Activated CD4-positive, alpha-beta memory T cell treated with anti-CD3 and anti-CD28 coated beads, Interleukin-2, amount 10 ng/mL, durations not matched to agents 7 days and 5 days (primary cell): ENCODE data around the gene C2CD4A. TPM values are rescaled to one million over a fixed set of nuclear protein-coding genes. Genes with fewer than 3 reads are reported as not detected.

Experiments used
- CTCF ChIA-PET: fragments of 350-600 bp; sonication (Branson Sonifier 250); formaldehyde crosslinking; loops from one replicate; lab custom pipeline; 2021; ENCODE audit warnings: antibody characterized with exemption, inconsistent platforms; lab: Charles Lee
- POLR2A ChIA-PET: fragments of 350-600 bp; sonication (Branson Sonifier 250); formaldehyde crosslinking; loops from one replicate; lab custom pipeline; 2021; ENCODE audit warnings: antibody characterized with exemption; lab: Charles Lee
- DNase-seq: peaks from one replicate; pipeline ENCODE4 v3.0.0-alpha.2; 2020
- H3K27ac Mint-ChIP-seq: one replicate; pipeline ENCODE4 v1.8.0; 2021; ENCODE audit warnings: mild to moderate bottlenecking, mixed read lengths
- H3K27me3 Mint-ChIP-seq: one replicate; pipeline ENCODE4 v1.8.0; 2021; ENCODE audit warnings: mixed read lengths
- H3K36me3 Mint-ChIP-seq: one replicate; pipeline ENCODE4 v1.8.0; 2021; ENCODE audit warnings: low read depth, mixed read lengths
- H3K4me1 Mint-ChIP-seq: one replicate; pipeline ENCODE4 v1.8.0; 2021; ENCODE audit warnings: mixed read lengths
- H3K4me3 Mint-ChIP-seq: one replicate; pipeline ENCODE4 v1.8.0; 2021; ENCODE audit warnings: mild to moderate bottlenecking, mixed read lengths
- H3K9me3 Mint-ChIP-seq: one replicate; pipeline ENCODE4 v1.8.0; 2021; ENCODE audit warnings: mixed read lengths
- total RNA-seq, 2 experiments: library from RNA; stranded (reverse); gene quantifications; one replicate each; pipeline ENCODE4 v1.2.3, GENCODE V29; 2021

C2CD4A gene
- total RNA-seq, 2 experiments from 2014 or later, result 0.23 to 0.40 TPM

DNA sequence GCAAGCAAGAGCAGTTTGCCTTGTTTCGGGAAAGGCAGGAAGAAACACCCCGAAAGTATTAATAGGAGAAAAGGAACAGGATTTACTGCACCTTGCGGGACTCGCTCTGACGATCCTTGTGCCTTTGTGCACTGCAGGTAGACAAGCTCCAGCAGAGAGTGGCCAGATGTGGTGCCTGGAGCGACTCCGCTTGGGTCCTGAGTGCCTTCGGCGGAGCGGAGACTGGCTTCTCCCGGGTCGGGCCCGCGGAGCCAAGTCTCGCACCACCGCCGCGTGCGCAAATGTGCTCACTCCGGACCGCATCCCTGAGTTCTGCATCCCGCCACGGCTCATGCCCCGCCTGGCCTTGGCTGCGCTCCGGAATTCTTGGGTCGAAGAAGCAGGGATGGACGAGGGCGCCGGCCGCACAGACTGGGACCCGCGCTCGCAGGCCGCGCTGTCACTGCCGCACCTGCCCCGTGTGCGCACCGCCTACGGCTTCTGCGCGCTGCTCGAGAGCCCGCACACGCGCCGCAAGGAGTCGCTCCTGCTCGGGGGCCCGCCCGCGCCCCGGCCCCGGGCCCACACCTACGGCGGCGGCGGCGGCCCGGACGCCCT, 769 bp downstream of the C2CD4A start:
- CTCF ChIA-PET, result interaction anchor here (0.9 to 2.4 kb wide), 5 partner anchors 9 to 98 kb away, joined by 3 to 5 read pairs (median 5); partner anchors contain the start of gene C2CD4B
- Mint-ChIP-seq H3K27me3 (peaks cover 37% of the 10 kb centered on the region), H3K9me3 (no peaks in the 10 kb centered on the region), H3K36me3 (no peaks in the 10 kb centered on the region), H3K4me3 (peak overlapping the region; percentile 71), H3K4me1 (peaks cover 20% of the 10 kb centered on the region), H3K27ac (no peak overlapping the region)
- POLR2A ChIA-PET, result interaction anchor here (1.3 to 2.3 kb wide), 2 partner anchors 56 to 74 kb away, joined by 4 to 9 read pairs; no protein-coding TSS in a partner anchor
- no peak for DNase-seq

- peak; percentile 28 for DNase-seq
- Mint-ChIP-seq H3K4me1 (peaks cover 20% of the 10 kb centered on the region), H3K9me3 (no peaks in the 10 kb centered on the region), H3K27me3 (peaks cover 39% of the 10 kb centered on the region), H3K36me3 (no peaks in the 10 kb centered on the region), H3K27ac (peak overlapping the region; percentile 54), H3K4me3 (peak overlapping the region; percentile 75)
- ChIA-PET CTCF (interaction anchor here (0.7 to 2.4 kb wide), 4 partner anchors 8 to 58 kb away, joined by 4 to 9 read pairs (median 5); partner anchors contain the start of gene VPS13C), POLR2A (interaction anchor here (0.7 to 2.3 kb wide), 4 partner anchors 8 to 74 kb away, joined by 3 to 9 read pairs (median 4); partner anchors contain the start of gene VPS13C)
Measured at GRCh38 chr15:62068071-62068809, 1.5 kb downstream of the C2CD4A start.

- Mint-ChIP-seq H3K4me1 (peaks cover 20% of the 10 kb centered on the region), H3K4me3 (peak overlapping the region; percentile 75), H3K27me3 (peaks cover 36% of the 10 kb centered on the region), H3K27ac (peak overlapping the region; percentile 54), H3K9me3 (no peaks in the 10 kb centered on the region), H3K36me3 (no peaks in the 10 kb centered on the region)
- ChIA-PET CTCF (interaction anchor here (0.7 to 2.4 kb wide), 3 partner anchors 8 to 57 kb away, joined by 4 to 9 read pairs (median 5); partner anchors contain the start of gene VPS13C), POLR2A (interaction anchor here (0.7 to 2.3 kb wide), 3 partner anchors 8 to 73 kb away, joined by 3 to 9 read pairs (median 5); partner anchors contain the start of gene VPS13C)
- DNase-seq, result no peak
Measured at GRCh38 chr15:62068810-62069167, 2.0 kb downstream of the C2CD4A start.

DNA sequence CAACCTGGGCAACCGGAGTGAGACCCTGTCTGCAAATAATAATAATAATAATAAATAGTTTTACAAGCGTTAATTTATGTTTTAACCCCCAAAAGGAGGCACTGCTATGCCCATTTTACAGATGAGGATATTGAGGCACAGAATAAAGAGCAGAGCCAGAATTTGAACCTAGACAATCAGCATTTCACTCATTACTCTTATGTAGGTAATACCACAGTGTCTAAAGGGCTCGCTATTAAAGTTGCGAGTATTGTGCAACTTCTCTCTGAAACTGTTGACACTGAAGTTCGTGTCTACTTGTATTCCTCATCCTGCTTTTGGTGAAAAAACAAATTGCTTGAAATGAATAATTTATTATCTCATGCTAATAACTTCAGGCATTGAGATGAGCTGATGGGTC, 2.8 kb downstream of the C2CD4A start:
- H3K9me3 Mint-ChIP-seq, result no peaks in the 10 kb centered on the region
- H3K27ac Mint-ChIP-seq, result no peak overlapping the region
- H3K36me3 Mint-ChIP-seq, result no peaks in the 10 kb centered on the region
- no peak for DNase-seq
- CTCF ChIA-PET, result interaction anchor here (1.1 to 2.4 kb wide), 4 partner anchors 9 to 234 kb away, joined by 3 to 9 read pairs (median 4); partner anchors contain the start of gene VPS13C
- no peak overlapping the region for H3K4me3 Mint-ChIP-seq
- H3K27me3 Mint-ChIP-seq, result peaks cover 34% of the 10 kb centered on the region
- peaks cover 20% of the 10 kb centered on the region for H3K4me1 Mint-ChIP-seq
- POLR2A ChIA-PET, result interaction anchor here (1.9 kb wide), 1 partner anchor 9 kb away, joined by 5 read pairs; the partner anchor contains the start of gene VPS13C

DNA sequence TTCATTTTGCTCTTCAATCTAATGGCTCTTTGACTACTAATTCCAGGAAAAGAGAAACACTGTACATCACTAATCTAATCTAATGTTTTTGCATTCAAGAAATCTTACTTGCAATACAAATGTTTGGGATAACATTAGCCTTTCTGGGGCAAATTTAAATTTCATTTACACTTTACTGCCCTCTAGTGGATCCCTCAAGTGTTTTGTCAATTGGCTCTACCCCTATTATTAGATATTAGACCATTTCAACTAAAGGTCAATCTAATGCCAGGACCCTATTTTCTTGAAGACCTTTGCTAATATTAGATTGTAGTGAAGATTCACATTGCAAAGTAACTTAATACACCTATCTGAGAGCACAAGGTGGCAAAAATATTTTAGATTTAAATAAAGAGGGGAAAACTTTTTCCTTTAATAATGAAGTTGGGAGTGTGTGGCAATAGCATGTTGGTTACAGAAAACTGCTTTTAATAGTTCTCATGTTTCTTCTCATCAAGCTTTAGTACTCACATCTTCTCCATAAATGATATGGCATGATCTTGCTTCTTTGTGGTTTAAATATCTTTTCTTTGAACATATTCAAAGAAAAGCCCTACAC, 5.0 kb downstream of the C2CD4A start:
- Mint-ChIP-seq H3K27me3 (peaks cover 22% of the 10 kb centered on the region), H3K27ac (no peak overlapping the region), H3K4me1 (peaks cover 14% of the 10 kb centered on the region), H3K36me3 (no peaks in the 10 kb centered on the region), H3K4me3 (no peak overlapping the region), H3K9me3 (no peaks in the 10 kb centered on the region)
- POLR2A ChIA-PET, result no interaction called here
- CTCF ChIA-PET, result interaction anchor here (1.0 to 2.6 kb wide), 10 partner anchors 9 to 237 kb away, joined by 3 to 19 read pairs (median 4); partner anchors contain the start of gene VPS13C
- DNase-seq, result no peak

GRCh38 chr15:62075595-62076277, 9.0 kb downstream of the C2CD4A start:
- DNase-seq, result no peak
- H3K27me3 Mint-ChIP-seq, result peaks cover 5% of the 10 kb centered on the region
- no peak overlapping the region for H3K4me3 Mint-ChIP-seq
- no peaks in the 10 kb centered on the region for H3K9me3 Mint-ChIP-seq
- no peak overlapping the region for H3K27ac Mint-ChIP-seq
- POLR2A ChIA-PET, result no interaction called here
- CTCF ChIA-PET, result interaction anchor here (0.7 to 2.1 kb wide), 3 partner anchors 8 to 206 kb away, joined by 3 to 5 read pairs (median 4); partner anchors contain the start of gene C2CD4A
- H3K4me1 Mint-ChIP-seq, result no peaks in the 10 kb centered on the region
- H3K36me3 Mint-ChIP-seq, result no peaks in the 10 kb centered on the region

DNA sequence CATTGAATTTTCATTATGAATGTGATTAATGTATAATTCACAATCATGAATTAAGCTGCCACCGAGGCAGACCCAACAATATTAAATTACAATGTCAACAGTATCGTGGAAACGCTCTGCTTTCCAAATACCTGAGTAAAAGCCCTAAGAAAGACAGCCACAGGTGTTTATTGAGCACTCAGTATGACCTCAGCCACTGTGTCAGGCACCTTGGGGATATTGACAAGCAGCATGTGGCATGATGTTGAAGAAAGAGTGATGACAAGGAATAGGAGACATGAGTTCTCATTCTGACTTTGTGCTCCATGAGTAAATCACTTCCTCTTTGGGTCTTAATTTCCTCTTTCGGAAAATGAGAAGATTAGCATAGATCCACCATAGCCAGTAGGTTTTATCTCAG, 12.8 kb downstream of the C2CD4A start:
- ChIA-PET POLR2A (no interaction called here), CTCF (no interaction called here)
- peaks cover 7% of the 10 kb centered on the region for H3K9me3 Mint-ChIP-seq
- H3K27ac Mint-ChIP-seq, result no peak overlapping the region
- no peaks in the 10 kb centered on the region for H3K4me1 Mint-ChIP-seq
- peaks cover 7% of the 10 kb centered on the region for H3K36me3 Mint-ChIP-seq
- peaks cover 3% of the 10 kb centered on the region for H3K27me3 Mint-ChIP-seq
- DNase-seq, result no peak
- H3K4me3 Mint-ChIP-seq, result no peak overlapping the region

DNA sequence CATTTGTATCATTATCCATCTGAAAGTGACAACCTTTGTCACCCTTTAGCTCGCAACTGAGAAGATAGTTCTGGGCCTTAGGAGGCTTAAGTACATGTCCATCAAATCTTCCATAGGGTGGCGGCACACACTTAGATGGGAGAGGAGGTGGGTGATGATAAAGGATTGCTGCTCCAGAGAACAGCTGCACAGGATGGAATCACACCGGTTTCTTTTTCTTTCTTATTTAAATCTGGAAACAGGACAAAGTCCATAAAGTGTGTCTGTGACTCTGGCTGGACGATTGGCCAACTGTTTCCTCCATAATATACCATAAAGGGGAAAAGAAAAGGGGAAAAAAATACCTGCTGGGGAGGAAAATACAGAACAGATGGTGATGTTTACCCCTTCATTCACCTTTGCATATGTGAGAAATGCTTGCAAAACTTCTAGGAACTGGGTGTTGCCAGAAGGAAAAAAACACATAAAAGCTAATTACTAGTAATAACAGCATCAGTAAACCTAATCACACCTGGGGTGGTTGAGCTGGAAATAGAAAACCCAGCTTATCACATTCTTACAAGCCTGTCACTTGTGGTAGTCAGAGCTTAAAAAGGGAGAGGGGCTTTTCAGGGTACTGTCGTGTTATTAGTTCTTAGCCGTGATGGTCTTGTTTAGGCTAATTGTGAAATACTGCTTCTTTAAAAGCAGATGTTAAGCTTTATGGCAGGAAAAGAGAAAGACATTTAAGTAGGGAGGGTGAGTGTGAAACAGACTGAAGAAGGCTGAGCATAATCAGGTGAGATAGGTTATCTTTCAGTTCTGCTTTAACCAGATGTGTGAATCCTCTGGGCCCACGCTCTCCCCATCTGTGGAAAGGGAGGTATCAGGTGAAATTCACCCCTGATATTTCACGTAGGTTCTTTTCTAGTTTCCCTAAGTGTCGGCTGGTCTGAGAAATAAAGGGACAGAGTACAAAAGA, 16.7 kb downstream of the C2CD4A start:
- CTCF ChIA-PET, result interaction anchor here (1.0 to 1.2 kb wide), 2 partner anchors 23 to 658 kb away, joined by 3 read pairs; no protein-coding TSS in a partner anchor

DNA sequence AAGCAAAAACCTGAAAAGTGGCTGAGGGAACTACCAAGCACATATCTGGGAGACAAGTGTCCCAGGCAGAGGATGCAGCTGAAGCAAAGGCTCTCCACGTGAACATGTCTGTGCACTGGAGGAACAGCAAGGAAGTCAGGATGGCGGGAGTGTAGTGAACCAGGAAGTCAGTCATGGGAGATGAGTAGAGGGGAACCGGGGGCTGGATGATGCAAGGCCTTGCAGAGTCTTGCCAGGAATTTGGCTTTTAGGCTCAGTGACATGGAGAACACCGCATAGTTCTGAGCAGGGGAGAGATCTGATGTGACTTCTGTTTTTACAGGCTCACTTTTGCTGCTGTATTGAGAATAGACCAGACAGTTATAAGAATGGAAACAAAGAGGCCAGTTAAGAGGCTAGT, 19.0 kb downstream of the C2CD4A start:
- no peak for DNase-seq
- Mint-ChIP-seq H3K4me3 (no peak overlapping the region), H3K4me1 (peaks cover 16% of the 10 kb centered on the region), H3K27me3 (peaks cover 3% of the 10 kb centered on the region), H3K27ac (no peak overlapping the region), H3K9me3 (peaks cover 9% of the 10 kb centered on the region), H3K36me3 (peaks cover 7% of the 10 kb centered on the region)
- ChIA-PET CTCF (no interaction called here), POLR2A (no interaction called here)

More for the DNA sequence above, 16.7 kb downstream of the C2CD4A start:
- peaks cover 3% of the 10 kb centered on the region for H3K27me3 Mint-ChIP-seq
- no peak overlapping the region for H3K27ac Mint-ChIP-seq
- no peak for DNase-seq
- no peak overlapping the region for H3K4me3 Mint-ChIP-seq
- peaks cover 7% of the 10 kb centered on the region for H3K36me3 Mint-ChIP-seq
- peaks cover 15% of the 10 kb centered on the region for H3K4me1 Mint-ChIP-seq
- peaks cover 9% of the 10 kb centered on the region for H3K9me3 Mint-ChIP-seq
- POLR2A ChIA-PET, result no interaction called here

DNA sequence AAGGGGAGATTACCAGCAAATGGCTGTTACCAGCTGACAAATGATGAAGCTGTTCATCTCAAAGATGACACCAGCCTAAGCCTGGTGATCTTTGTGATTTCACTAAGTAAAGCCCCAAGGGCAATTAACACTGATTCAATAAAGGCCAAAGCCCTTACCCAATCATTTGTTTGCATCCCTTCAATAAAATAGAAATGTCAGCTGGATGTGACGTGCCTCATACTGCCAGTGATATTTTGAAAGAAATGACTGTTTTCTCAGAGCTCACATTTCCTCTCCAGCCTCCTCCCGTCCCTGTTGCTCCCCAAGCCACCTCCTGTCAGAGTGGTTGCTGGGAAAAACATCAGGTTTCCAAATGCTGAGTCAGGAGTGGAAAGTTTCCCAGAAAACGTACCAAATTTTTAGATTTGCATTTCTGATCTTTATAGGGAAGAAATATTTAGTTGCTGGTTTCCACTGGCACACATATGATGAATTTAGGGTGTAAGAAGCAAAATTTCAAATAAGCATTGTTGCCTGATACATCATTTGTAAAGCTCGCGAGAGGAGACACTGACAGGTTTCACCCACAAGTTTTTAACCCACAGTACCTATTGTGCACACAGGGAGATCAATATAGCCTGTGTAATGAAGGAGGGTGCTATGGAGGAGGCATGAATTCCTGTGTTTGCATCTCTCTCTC, 21.0 kb downstream of the C2CD4A start:
- no peak for DNase-seq
- H3K27me3 Mint-ChIP-seq, result no peaks in the 10 kb centered on the region
- peaks cover 7% of the 10 kb centered on the region for H3K36me3 Mint-ChIP-seq
- POLR2A ChIA-PET, result interaction anchor here (1.2 kb wide), 1 partner anchor 37 kb away, joined by 8 read pairs; no protein-coding TSS in a partner anchor
- peaks cover 16% of the 10 kb centered on the region for H3K4me1 Mint-ChIP-seq
- no peak overlapping the region for H3K4me3 Mint-ChIP-seq
- H3K9me3 Mint-ChIP-seq, result peaks cover 9% of the 10 kb centered on the region
- peak overlapping the region; percentile 58 for H3K27ac Mint-ChIP-seq
- CTCF ChIA-PET, result interaction anchor here (1.8 kb wide), 1 partner anchor 27 kb away, joined by 4 read pairs; the partner anchor contains the start of gene VPS13C

- POLR2A ChIA-PET, result interaction anchor here (1.2 kb wide), 1 partner anchor 37 kb away, joined by 8 read pairs; no protein-coding TSS in a partner anchor
Measured at GRCh38 chr15:62088353-62088693, 21.5 kb downstream of the C2CD4A start.

More at GRCh38 chr15:62088353-62088693, 21.5 kb downstream of the C2CD4A start:
- no peak overlapping the region for H3K27ac Mint-ChIP-seq
- no peaks in the 10 kb centered on the region for H3K27me3 Mint-ChIP-seq
- CTCF ChIA-PET, result interaction anchor here (1.8 kb wide), 1 partner anchor 28 kb away, joined by 4 read pairs; the partner anchor contains the start of gene VPS13C
- peaks cover 7% of the 10 kb centered on the region for H3K36me3 Mint-ChIP-seq
- no peak overlapping the region for H3K4me3 Mint-ChIP-seq
- no peak for DNase-seq
- H3K4me1 Mint-ChIP-seq, result peaks cover 16% of the 10 kb centered on the region
- H3K9me3 Mint-ChIP-seq, result peaks cover 9% of the 10 kb centered on the region
